ENCODE measurements around the gene WDR77. TPM values are rescaled to one million over a fixed set of nuclear protein-coding genes. Genes with fewer than 3 reads are reported as not detected.

WDR77 gene
- total and polyA plus RNA-seq, 2 of the 13 experiments (the other 11 are each of a cell fraction or from before 2014, with no cell fraction given): 90.6 to 108 TPM

GRCh38 chr1:111450185-111450584 lies 1.1 kb upstream of the WDR77 start:
- TF ChIP-seq PITX1 (CRISPR knock-in tag; IDR thresholded peaks at IDR 0.05): no peak
- TF ChIP-seq ZXDC (CRISPR knock-in tag; IDR thresholded peaks at IDR 0.05): no peak
- TF ChIP-seq ATF6 (CRISPR knock-in tag; conservative IDR thresholded peaks at IDR 0.05): no peak
- no peak for TF ChIP-seq ZNF883 (CRISPR knock-in tag; IDR thresholded peaks at IDR 0.05; ENCODE audit: not compliant biosample characterization)
- TF ChIP-seq, protein P1, sequence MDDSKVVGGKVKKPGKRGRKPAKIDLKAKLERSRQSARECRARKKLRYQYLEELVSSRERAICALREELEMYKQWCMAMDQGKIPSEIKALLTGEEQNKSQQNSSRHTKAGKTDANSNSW (CRISPR knock-in tag; IDR thresholded peaks at IDR 0.05; ENCODE audit: borderline replicate concordance): no peak
- TF ChIP-seq ZNF747 (CRISPR knock-in tag; IDR thresholded peaks at IDR 0.05; ENCODE audit: borderline replicate concordance): no peak
- TF ChIP-seq SP1 (IDR thresholded peaks at IDR 0.05): no peak
- TF ChIP-seq SP1 (CRISPR knock-in tag; IDR thresholded peaks at IDR 0.05): no peak
- no peak for TF ChIP-seq ZNF3 (CRISPR knock-in tag; IDR thresholded peaks at IDR 0.05)
- TF ChIP-seq, protein P2, sequence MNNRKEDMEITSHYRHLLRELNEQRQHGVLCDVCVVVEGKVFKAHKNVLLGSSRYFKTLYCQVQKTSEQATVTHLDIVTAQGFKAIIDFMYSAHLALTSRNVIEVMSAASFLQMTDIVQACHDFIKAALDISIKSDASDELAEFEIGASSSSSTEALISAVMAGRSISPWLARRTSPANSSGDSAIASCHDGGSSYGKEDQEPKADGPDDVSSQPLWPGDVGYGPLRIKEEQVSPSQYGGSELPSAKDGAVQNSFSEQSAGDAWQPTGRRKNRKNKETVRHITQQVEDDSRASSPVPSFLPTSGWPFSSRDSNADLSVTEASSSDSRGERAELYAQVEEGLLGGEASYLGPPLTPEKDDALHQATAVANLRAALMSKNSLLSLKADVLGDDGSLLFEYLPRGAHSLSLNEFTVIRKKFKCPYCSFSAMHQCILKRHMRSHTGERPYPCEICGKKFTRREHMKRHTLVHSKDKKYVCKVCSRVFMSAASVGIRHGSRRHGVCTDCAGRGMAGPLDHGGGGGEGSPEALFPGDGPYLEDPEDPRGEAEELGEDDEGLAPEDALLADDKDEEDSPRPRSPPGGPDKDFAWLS (CRISPR knock-in tag; IDR thresholded peaks at IDR 0.05; ENCODE audit: borderline replicate concordance): no peak
- TF ChIP-seq XRCC5 (optimal IDR thresholded peaks at IDR 0.05; ENCODE audit: low read length): no peak
- no peak for TF ChIP-seq IRX3 (CRISPR knock-in tag; IDR thresholded peaks at IDR 0.05; ENCODE audit: borderline replicate concordance, low read depth)
- TF ChIP-seq ZBTB8A (CRISPR knock-in tag; IDR thresholded peaks at IDR 0.05; ENCODE audit: borderline replicate concordance, low read depth): no peak
- TF ChIP-seq ZFP82 (CRISPR knock-in tag; IDR thresholded peaks at IDR 0.05; ENCODE audit: borderline replicate concordance): no peak
- H3K27me3 ChIP-seq (ENCODE audit: control insufficient read depth in 1 of 2, insufficient read depth in 2 of 2, low read length in 2 of 2): no peaks in the 10 kb centered on the region; a peak in 1 of 5 replicates
- ChIA-PET POLR2A (interaction anchor here (0.9 kb wide), 1 partner anchor 57 kb away, joined by 3 read pairs; no protein-coding TSS in a partner anchor), CTCF (ENCODE audit: low intra/inter-chr PET ratio, low total read pairs) (no interaction called here)
- WGBS (ENCODE audit: low lambda C conversion rate): 27% methylated on average over 3 of the region's 3 CpGs
- peaks cover 56% of the 10 kb centered on the region for H3K79me2 ChIP-seq (ENCODE audit: insufficient read depth, low read length)
- ATAC-seq: no peak
- BruUV-seq (replicated peaks): no TSS peak
- peaks cover 47% of the 10 kb centered on the region for H3K4me1 ChIP-seq (ENCODE audit: insufficient read depth, low read length)
- no peak overlapping the region for H2AFZ ChIP-seq (ENCODE audit: low read length)
- in situ Hi-C loops (cut with HindIII; ENCODE audit: extremely low pct_ligation_motif_present, low pct_unique_long_range_greater_than_20kb): no loop called here
- intact Hi-C loops (cut with micrococcal nuclease; ENCODE audit: unreplicated experiment): no loop called here
- peak overlapping the region; percentile 77 to 96 (median 88) for H3K4me3 ChIP-seq (replicated peaks in 1 of 3; ENCODE audit: insufficient read depth in 1 of 3, low read depth in 2 of 3, low read length in 3 of 3)
- H3K36me3 ChIP-seq (replicated peaks in 1 of 2; ENCODE audit: control insufficient read depth in 1 of 2, insufficient read depth in 2 of 2, low read length in 2 of 2): peaks cover 2 to 22% of the 10 kb centered on the region in 2 experiments
- no peaks in the 10 kb centered on the region for H4K20me1 ChIP-seq (ENCODE audit: insufficient read depth, low read length)
- DNase-seq (ENCODE audit: low spot score): no peak
- no peak for FAIRE-seq
- H3K27ac ChIP-seq (ENCODE audit: extremely low read length, insufficient read depth, low read length): peak overlapping the region; percentile 86
- H3K4me2 ChIP-seq (ENCODE audit: low read depth, low read length): peak overlapping the region; percentile 85
- H3K9ac ChIP-seq (ENCODE audit: insufficient read depth, low read depth, low read length): peak overlapping the region; percentile 98
- no peaks in the 10 kb centered on the region for H3K9me3 ChIP-seq (ENCODE audit: low read length)

Data from HepG2 (cell line).